NB4 (cell line): Measurements from ENCODE around the gene POLD4.

ENCODE experiments used
- CTCF ChIP-seq: IDR thresholded peaks from one replicate; pipeline ENCODE4 v1.5.1; 2012; ENCODE audit warnings: low read depth, low read length
- MAX ChIP-seq: IDR thresholded peaks from 2 replicates; pipeline ENCODE4 v1.6.1; 2011; ENCODE audit warnings: low read depth, low read length
- MYC ChIP-seq: IDR thresholded peaks from 2 replicates; pipeline ENCODE4 v1.6.1; 2011; ENCODE audit warnings: low read depth, low read length
- POLR2A ChIP-seq: IDR thresholded peaks from 2 replicates; pipeline ENCODE4 v1.6.1; 2011; ENCODE audit warnings: mild to moderate bottlenecking; ENCODE audit not compliant: insufficient read length; ENCODE audit errors: extremely low read depth

DNA sequence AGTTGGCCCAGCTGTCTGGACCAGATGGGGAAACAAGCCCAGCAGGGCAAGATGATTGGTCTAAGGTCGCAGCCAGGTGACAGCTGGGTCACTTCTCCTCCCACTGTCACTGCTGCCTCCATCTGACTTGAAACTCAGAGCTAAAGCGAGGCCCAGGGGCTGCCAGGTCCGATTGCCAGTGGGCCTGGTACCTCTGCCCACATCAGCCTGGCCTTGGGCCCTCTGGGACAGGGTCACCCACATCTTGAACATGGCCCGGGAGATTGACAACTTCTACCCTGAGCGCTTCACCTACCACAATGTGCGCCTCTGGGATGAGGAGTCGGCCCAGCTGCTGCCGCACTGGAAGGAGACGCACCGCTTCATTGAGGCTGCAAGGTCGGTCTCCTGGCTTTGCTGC, 44.2 kb downstream of the POLD4 start:
- no peak for TF ChIP-seq CTCF
- TF ChIP-seq POLR2A = no peak
- TF ChIP-seq MAX = no peak
- no peak for TF ChIP-seq MYC
